Panc1 (cell line): Measurements from ENCODE around the gene ARID5B. TPM values are rescaled to one million over a fixed set of nuclear protein-coding genes. Genes with fewer than 3 reads are reported as not detected.

Experiments
- ATAC-seq: fragments of 200-7000 bp; cut with Tn5 transposase; 2 replicates; pipeline ENCODE4 v1.9.1; 2020; ENCODE audit warnings: mild to moderate bottlenecking, moderate library complexity
- BruUV-seq: library from RNA; stranded (reverse); fragments of 400-500 nt; replicated peaks from 2 replicates; lab custom pipeline; 2021; lab: Mats Ljungman, UMichigan
- CTCF ChIA-PET: fragments of 300-600 bp; sonication (Branson Sonifier 250); formaldehyde crosslinking; loops from one replicate; lab custom pipeline; 2022; ENCODE audit warnings: antibody characterized with exemption; lab: Charles Lee
- POLR2A ChIA-PET: fragments of 300-600 bp; sonication (Branson Sonifier 250); formaldehyde crosslinking; loops from one replicate; lab custom pipeline; 2022; ENCODE audit warnings: antibody characterized with exemption; lab: Charles Lee
- DNase-seq: peaks from one replicate; pipeline ENCODE4 v3.0.0-alpha.2; 2010; ENCODE audit warnings: low read depth, low spot score
- H3K27ac ChIP-seq: 2 replicates; pipeline ENCODE4 v1.5.1; 2011; ENCODE audit warnings: mild to moderate bottlenecking, low read length, inconsistent platforms
- H3K27me3 ChIP-seq: fragments of 200-500 bp; sonication (Bioruptor generic); 2 replicates; pipeline ENCODE4 v1.6.0; 2014; ENCODE audit warnings: low read length, inconsistent platforms; ENCODE audit not compliant: control insufficient read depth, insufficient read depth
- H3K36me3 ChIP-seq: fragments of 200-500 bp; sonication (Bioruptor generic); 2 replicates; pipeline ENCODE4 v1.5.1; 2014; ENCODE audit warnings: inconsistent platforms, mild to moderate bottlenecking, low read length, moderate library complexity; ENCODE audit not compliant: control insufficient read depth, insufficient read depth
- H3K4me1 ChIP-seq: 2 replicates; pipeline ENCODE4 v1.5.1; 2011; ENCODE audit warnings: inconsistent platforms, mild to moderate bottlenecking, low read length, moderate library complexity; ENCODE audit not compliant: control insufficient read depth, insufficient read depth
- H3K4me3 ChIP-seq, 2 experiments: 2 replicates each; pipeline ENCODE4 v1.5.1; 2011 to 2012; ENCODE audit warnings: low read depth in 2 of 2, low read length in 2 of 2, mild to moderate bottlenecking in 2 of 2, inconsistent platforms in 1 of 2, moderate library complexity in 1 of 2
- H3K9me3 ChIP-seq: fragments of 200-500 bp; sonication (Bioruptor generic); 2 replicates; pipeline ENCODE4 v1.5.1; 2014; ENCODE audit warnings: low read depth, mild to moderate bottlenecking, inconsistent platforms, low read length, moderate library complexity; ENCODE audit not compliant: control insufficient read depth, insufficient read depth
- POLR2AphosphoS5 ChIP-seq: IDR thresholded peaks from 2 replicates; pipeline ENCODE4 v1.6.1; 2012; ENCODE audit warnings: mild to moderate bottlenecking, low read depth, low read length, moderate library complexity
- SIN3A ChIP-seq: IDR thresholded peaks from 2 replicates; pipeline ENCODE4 v1.6.1; 2012; ENCODE audit warnings: low read depth, mild to moderate bottlenecking, low read length, moderate library complexity, borderline replicate concordance; ENCODE audit not compliant: insufficient read depth
- TCF7L2 ChIP-seq: IDR thresholded peaks from 2 replicates; pipeline ENCODE4 v1.6.1; 2011; ENCODE audit warnings: mild to moderate bottlenecking, low read depth, low read length, inconsistent platforms
- in situ Hi-C: cut with HindIII; loops from 2 replicates; pipeline ENCODE4 v1.10.0; 2016; ENCODE audit warnings: low sequenced_read_pairs, low pct_unique_long_range_greater_than_20kb
- intact Hi-C: fragments of 100-400 bp; cut with micrococcal nuclease; formaldehyde crosslinking; loops from one replicate; pipeline ENCODE4 v1.10.0; 2022; ENCODE audit not compliant: unreplicated experiment
- total RNA-seq: library from RNA; stranded (reverse); gene quantifications from one replicate; pipeline ENCODE4 v1.2.1, GENCODE V29; 2021; ENCODE audit not compliant: unreplicated experiment
- TF ChIP-seq, protein P1 (sequence below), 2 experiments: IDR thresholded peaks; 2 replicates each; pipeline ENCODE4 v1.6.1; 2011 to 2012; ENCODE audit warnings: low read depth in 2 of 2, control low read depth in 1 of 2, low read length in 1 of 2, mild to moderate bottlenecking in 1 of 2, moderate library complexity in 1 of 2; ENCODE audit not compliant: insufficient read depth in 1 of 2
- TF ChIP-seq, protein P2 (sequence below): fragments of 450-650 bp; IDR thresholded peaks from 2 replicates; pipeline ENCODE4 v1.5.1; 2017; ENCODE audit warnings: mild to moderate bottlenecking

The ARID5B gene
- total RNA-seq, 1 experiment from 2014 or later, result 22.7 TPM

DNA sequence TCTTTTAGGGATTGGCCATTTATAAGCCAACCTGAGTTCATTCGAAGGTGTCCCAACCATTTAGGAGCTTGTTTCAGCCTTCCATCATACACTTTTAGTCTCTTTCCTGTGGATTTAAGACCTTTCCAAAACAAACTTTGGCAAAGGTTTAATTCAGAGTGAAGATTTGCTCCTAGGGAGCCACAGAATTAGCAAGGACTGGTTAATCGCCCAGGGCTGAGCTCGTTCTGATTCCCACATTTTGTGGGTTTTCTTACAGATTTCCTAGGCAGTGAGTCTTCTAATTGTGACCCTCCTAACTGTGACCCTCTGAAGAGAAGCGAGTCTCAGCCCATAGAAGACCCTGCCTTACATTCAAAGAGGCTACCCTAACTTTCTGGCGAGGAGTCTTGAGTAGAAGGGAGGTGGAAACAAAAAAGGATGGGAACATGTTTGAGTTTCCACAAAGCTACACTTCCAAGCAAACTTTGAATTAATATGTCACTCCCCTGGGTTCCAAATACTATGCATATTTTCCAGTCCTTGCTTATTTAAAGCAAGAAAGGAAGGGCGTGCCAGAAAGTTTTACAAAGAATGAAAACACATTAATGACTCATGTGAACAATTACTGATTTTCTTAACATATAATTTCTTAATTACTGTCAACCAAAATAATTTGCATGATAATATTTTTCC is 118.3 kb downstream of the ARID5B start:
- peaks cover 57% of the 10 kb centered on the region for H3K4me1 ChIP-seq
- H3K27ac ChIP-seq, result peak overlapping the region; percentile 9; the same call in 1 of the 2 replicates
- DNase-seq (no peak), ATAC-seq (no peak)
- TF ChIP-seq, protein P1, sequence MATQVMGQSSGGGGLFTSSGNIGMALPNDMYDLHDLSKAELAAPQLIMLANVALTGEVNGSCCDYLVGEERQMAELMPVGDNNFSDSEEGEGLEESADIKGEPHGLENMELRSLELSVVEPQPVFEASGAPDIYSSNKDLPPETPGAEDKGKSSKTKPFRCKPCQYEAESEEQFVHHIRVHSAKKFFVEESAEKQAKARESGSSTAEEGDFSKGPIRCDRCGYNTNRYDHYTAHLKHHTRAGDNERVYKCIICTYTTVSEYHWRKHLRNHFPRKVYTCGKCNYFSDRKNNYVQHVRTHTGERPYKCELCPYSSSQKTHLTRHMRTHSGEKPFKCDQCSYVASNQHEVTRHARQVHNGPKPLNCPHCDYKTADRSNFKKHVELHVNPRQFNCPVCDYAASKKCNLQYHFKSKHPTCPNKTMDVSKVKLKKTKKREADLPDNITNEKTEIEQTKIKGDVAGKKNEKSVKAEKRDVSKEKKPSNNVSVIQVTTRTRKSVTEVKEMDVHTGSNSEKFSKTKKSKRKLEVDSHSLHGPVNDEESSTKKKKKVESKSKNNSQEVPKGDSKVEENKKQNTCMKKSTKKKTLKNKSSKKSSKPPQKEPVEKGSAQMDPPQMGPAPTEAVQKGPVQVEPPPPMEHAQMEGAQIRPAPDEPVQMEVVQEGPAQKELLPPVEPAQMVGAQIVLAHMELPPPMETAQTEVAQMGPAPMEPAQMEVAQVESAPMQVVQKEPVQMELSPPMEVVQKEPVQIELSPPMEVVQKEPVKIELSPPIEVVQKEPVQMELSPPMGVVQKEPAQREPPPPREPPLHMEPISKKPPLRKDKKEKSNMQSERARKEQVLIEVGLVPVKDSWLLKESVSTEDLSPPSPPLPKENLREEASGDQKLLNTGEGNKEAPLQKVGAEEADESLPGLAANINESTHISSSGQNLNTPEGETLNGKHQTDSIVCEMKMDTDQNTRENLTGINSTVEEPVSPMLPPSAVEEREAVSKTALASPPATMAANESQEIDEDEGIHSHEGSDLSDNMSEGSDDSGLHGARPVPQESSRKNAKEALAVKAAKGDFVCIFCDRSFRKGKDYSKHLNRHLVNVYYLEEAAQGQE (IDR thresholded peaks at IDR 0.05; ENCODE audit: insufficient read depth in 1 of 2, low read depth in 2 of 2, low read length in 1 of 2), result no peak
- TF ChIP-seq POLR2AphosphoS5, result no peak
- no peak for TF ChIP-seq TCF7L2
- TF ChIP-seq SIN3A, result no peak
- TF ChIP-seq, protein P2, sequence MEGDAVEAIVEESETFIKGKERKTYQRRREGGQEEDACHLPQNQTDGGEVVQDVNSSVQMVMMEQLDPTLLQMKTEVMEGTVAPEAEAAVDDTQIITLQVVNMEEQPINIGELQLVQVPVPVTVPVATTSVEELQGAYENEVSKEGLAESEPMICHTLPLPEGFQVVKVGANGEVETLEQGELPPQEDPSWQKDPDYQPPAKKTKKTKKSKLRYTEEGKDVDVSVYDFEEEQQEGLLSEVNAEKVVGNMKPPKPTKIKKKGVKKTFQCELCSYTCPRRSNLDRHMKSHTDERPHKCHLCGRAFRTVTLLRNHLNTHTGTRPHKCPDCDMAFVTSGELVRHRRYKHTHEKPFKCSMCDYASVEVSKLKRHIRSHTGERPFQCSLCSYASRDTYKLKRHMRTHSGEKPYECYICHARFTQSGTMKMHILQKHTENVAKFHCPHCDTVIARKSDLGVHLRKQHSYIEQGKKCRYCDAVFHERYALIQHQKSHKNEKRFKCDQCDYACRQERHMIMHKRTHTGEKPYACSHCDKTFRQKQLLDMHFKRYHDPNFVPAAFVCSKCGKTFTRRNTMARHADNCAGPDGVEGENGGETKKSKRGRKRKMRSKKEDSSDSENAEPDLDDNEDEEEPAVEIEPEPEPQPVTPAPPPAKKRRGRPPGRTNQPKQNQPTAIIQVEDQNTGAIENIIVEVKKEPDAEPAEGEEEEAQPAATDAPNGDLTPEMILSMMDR, result no peak
- no peak overlapping the region for H3K4me3 ChIP-seq
- no peaks in the 10 kb centered on the region for H3K36me3 ChIP-seq
- ChIA-PET POLR2A (no interaction called here), CTCF (no interaction called here)
- H3K27me3 ChIP-seq, result no peaks in the 10 kb centered on the region
- in situ Hi-C loops (no loop called here), intact Hi-C loops (no loop called here)
- H3K9me3 ChIP-seq, result no peaks in the 10 kb centered on the region
- no TSS peak for BruUV-seq

DNA sequence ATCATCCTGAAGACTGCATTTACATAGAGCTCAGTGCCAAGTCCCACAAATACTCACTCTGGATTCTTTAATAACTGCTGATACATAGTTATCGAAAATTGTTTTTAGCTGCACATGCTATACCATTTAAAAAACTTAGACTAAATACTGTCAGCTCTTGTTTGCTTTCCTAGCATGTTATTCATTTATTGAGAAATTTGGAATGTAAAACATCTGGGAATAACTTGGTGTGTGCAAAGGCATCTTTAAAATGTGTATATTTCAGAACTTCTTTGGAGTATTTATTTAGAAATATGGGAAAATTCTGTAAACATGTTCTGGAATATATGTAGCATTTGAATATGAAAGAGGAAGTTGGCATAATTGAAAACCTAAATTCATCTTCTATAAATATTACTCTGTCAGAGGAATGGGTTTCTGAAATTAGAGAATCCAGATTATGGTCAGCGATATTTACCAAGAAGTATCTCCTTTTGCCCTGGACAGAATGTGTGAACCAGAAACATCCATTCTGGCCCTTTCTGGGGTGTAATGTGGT is 119.7 kb downstream of the ARID5B start:
- Histone ChIP-seq H3K27ac (no peak overlapping the region; the same call in 1 of the 2 replicates), H3K4me3 (no peak overlapping the region), H3K9me3 (no peaks in the 10 kb centered on the region), H3K27me3 (no peaks in the 10 kb centered on the region), H3K4me1 (peaks cover 67% of the 10 kb centered on the region), H3K36me3 (no peaks in the 10 kb centered on the region)
- ATAC-seq (no peak), DNase-seq (no peak)
- intact Hi-C loops (no loop called here), in situ Hi-C loops (no loop called here)
- no TSS peak for BruUV-seq
- TF ChIP-seq SIN3A (no peak), POLR2AphosphoS5 (no peak)
- TF ChIP-seq, protein P2, result no peak
- ChIA-PET POLR2A (interaction anchor here (0.6 kb wide), 1 partner anchor 1111 kb away, joined by 7 read pairs; no protein-coding TSS in a partner anchor), CTCF (no interaction called here)
